ENCODE results near the gene CTNNA2.

Gene CTNNA2

DNA sequence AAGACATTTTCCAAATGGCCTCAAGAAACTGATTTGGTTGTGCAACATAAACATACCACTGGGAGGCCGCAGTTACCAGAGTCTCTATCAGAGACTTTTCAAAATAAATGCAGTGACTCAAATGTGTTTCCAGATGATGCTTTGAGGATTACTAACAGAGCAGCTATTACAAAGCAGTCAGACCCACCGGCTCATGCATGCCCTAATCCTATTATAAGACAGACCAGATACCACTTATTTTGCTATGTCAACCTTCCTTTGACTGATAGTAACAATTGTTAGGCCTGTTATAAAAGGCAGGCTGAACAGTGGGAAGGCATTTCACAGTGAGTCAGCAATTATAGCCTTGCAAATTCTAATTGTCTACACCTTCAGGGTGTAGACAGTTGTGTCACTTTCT is 574.0 kb downstream of the CTNNA2 start:
- no peak for TF ChIP-seq RAD21 (IDR thresholded peaks at IDR 0.05; ENCODE audit: low read depth)
- TF ChIP-seq, protein P1, sequence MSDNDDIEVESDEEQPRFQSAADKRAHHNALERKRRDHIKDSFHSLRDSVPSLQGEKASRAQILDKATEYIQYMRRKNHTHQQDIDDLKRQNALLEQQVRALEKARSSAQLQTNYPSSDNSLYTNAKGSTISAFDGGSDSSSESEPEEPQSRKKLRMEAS (IDR thresholded peaks at IDR 0.05): no peak
- no peak for TF ChIP-seq FOXM1 (IDR thresholded peaks at IDR 0.05; ENCODE audit: borderline replicate concordance, low read depth)
- TF ChIP-seq, protein P2, sequence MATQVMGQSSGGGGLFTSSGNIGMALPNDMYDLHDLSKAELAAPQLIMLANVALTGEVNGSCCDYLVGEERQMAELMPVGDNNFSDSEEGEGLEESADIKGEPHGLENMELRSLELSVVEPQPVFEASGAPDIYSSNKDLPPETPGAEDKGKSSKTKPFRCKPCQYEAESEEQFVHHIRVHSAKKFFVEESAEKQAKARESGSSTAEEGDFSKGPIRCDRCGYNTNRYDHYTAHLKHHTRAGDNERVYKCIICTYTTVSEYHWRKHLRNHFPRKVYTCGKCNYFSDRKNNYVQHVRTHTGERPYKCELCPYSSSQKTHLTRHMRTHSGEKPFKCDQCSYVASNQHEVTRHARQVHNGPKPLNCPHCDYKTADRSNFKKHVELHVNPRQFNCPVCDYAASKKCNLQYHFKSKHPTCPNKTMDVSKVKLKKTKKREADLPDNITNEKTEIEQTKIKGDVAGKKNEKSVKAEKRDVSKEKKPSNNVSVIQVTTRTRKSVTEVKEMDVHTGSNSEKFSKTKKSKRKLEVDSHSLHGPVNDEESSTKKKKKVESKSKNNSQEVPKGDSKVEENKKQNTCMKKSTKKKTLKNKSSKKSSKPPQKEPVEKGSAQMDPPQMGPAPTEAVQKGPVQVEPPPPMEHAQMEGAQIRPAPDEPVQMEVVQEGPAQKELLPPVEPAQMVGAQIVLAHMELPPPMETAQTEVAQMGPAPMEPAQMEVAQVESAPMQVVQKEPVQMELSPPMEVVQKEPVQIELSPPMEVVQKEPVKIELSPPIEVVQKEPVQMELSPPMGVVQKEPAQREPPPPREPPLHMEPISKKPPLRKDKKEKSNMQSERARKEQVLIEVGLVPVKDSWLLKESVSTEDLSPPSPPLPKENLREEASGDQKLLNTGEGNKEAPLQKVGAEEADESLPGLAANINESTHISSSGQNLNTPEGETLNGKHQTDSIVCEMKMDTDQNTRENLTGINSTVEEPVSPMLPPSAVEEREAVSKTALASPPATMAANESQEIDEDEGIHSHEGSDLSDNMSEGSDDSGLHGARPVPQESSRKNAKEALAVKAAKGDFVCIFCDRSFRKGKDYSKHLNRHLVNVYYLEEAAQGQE (IDR thresholded peaks at IDR 0.05; ENCODE audit: low read depth): no peak
- TF ChIP-seq TEAD4 (IDR thresholded peaks at IDR 0.05): no peak
- no peak for TF ChIP-seq EP300 (IDR thresholded peaks at IDR 0.05; ENCODE audit: borderline replicate concordance)
- TF ChIP-seq TCF12 (IDR thresholded peaks at IDR 0.05; ENCODE audit: low read depth): no peak
- no peak for TF ChIP-seq NFIC (IDR thresholded peaks at IDR 0.05)
- no peak for TF ChIP-seq CEBPB (IDR thresholded peaks at IDR 0.05)
- TF ChIP-seq ZBTB7A (IDR thresholded peaks at IDR 0.05; ENCODE audit: low read depth): no peak
- TF ChIP-seq EGR1 (IDR thresholded peaks at IDR 0.05): no peak
- TF ChIP-seq TAF1 (IDR thresholded peaks at IDR 0.05; ENCODE audit: low read depth): no peak
- TF ChIP-seq YY1 (IDR thresholded peaks at IDR 0.05; ENCODE audit: low read depth): no peak

DNA sequence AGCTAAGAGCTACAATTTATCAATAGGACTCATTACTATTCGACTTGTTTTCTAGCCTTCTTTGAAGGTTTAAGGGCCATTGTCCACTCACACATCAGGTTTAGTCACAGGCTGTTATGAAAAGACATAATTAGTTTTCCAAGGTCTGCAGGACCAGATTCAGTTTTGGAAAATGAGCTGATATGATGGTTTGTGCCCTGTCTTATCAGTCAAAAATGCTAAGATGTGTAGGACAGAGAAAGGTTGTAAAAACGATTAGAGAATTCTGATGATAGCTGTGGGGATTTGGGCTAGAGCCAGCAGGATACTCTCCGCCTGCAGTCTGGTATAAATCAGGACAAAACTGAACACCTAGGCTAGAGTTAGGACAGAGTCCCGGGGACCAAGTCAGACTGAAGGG is 578.4 kb downstream of the CTNNA2 start:
- TF ChIP-seq, protein P2 (IDR thresholded peaks at IDR 0.05; ENCODE audit: low read depth): no peak
- TF ChIP-seq CEBPB (IDR thresholded peaks at IDR 0.05) (no peak), EGR1 (IDR thresholded peaks at IDR 0.05) (no peak), TAF1 (IDR thresholded peaks at IDR 0.05; ENCODE audit: low read depth) (no peak), RAD21 (IDR thresholded peaks at IDR 0.05; ENCODE audit: low read depth) (no peak), CREB1 (IDR thresholded peaks at IDR 0.05; ENCODE audit: low read depth) (no peak), EP300 (IDR thresholded peaks at IDR 0.05; ENCODE audit: borderline replicate concordance) (no peak), ZBTB7A (IDR thresholded peaks at IDR 0.05; ENCODE audit: low read depth) (no peak), FOXM1 (IDR thresholded peaks at IDR 0.05; ENCODE audit: borderline replicate concordance, low read depth) (no peak)
- TF ChIP-seq, protein P3, sequence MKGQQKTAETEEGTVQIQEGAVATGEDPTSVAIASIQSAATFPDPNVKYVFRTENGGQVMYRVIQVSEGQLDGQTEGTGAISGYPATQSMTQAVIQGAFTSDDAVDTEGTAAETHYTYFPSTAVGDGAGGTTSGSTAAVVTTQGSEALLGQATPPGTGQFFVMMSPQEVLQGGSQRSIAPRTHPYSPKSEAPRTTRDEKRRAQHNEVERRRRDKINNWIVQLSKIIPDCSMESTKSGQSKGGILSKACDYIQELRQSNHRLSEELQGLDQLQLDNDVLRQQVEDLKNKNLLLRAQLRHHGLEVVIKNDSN (IDR thresholded peaks at IDR 0.05): no peak

DNA sequence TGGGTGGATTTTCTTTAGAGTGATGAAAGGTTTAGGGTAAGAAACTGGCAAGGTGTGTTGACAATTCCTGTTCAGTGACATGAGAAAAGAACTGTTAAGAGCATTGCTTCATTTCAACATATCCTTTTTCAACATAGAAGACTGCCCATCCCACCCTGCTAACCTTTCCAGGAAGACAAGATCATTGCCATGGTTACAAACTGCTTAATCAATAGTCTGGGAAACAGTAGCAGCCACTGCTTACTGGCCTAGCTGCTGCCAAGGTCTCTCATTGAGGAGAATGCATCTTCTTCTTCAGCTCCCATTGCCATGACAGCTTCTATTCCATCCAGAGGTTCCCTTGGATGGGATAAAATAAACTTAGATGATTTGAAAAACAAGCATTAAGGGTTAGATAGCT is 579.6 kb downstream of the CTNNA2 start:
- TF ChIP-seq TCF12 (IDR thresholded peaks at IDR 0.05; ENCODE audit: low read depth): no peak
- no peak for TF ChIP-seq CEBPB (IDR thresholded peaks at IDR 0.05)
- TF ChIP-seq, protein P2 (IDR thresholded peaks at IDR 0.05; ENCODE audit: low read depth): no peak
- TF ChIP-seq EGR1 (IDR thresholded peaks at IDR 0.05): no peak
- TF ChIP-seq, protein P1 (IDR thresholded peaks at IDR 0.05): no peak
- no peak for TF ChIP-seq RAD21 (IDR thresholded peaks at IDR 0.05; ENCODE audit: low read depth)
- no peak for TF ChIP-seq EP300 (IDR thresholded peaks at IDR 0.05; ENCODE audit: borderline replicate concordance)
- no peak for TF ChIP-seq FOXM1 (IDR thresholded peaks at IDR 0.05; ENCODE audit: borderline replicate concordance, low read depth)
- TF ChIP-seq NFIC (IDR thresholded peaks at IDR 0.05): no peak
- TF ChIP-seq TAF1 (IDR thresholded peaks at IDR 0.05; ENCODE audit: low read depth): no peak
- TF ChIP-seq, protein P3 (IDR thresholded peaks at IDR 0.05): no peak
- TF ChIP-seq ZBTB7A (IDR thresholded peaks at IDR 0.05; ENCODE audit: low read depth): no peak

DNA sequence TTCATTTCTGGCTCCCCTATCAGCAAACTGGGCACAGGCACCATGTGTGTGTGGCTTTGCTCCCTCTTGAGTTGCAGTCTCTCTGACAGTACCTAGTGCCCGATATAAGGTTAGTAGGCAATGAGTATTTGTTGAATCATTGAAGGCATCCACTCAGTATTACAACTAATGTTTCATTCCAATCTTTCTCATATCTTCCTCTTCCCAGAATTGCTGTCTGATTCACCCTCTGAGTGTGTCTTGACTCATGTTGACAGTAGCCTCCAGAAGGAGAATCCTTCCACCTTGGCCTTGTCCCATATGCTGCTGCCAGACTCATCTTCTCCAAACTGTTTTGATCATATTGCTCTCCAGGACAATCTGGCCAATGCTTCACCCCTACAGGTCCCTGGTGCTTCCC is 589.2 kb downstream of the CTNNA2 start:
- TF ChIP-seq FOXM1 (IDR thresholded peaks at IDR 0.05; ENCODE audit: borderline replicate concordance, low read depth) (no peak), TEAD4 (IDR thresholded peaks at IDR 0.05) (no peak), YY1 (IDR thresholded peaks at IDR 0.05; ENCODE audit: low read depth) (no peak), RAD21 (IDR thresholded peaks at IDR 0.05; ENCODE audit: low read depth) (no peak), TCF12 (IDR thresholded peaks at IDR 0.05; ENCODE audit: low read depth) (no peak)
- TF ChIP-seq, protein P3 (IDR thresholded peaks at IDR 0.05): no peak
